Sigmoid colon (tissue), 7 donors: ENCODE data around the gene TCF7. TPM values are rescaled to one million over a fixed set of nuclear protein-coding genes. Genes with fewer than 3 reads are reported as not detected.

Experiments
- DNase-seq: peaks from one replicate; pipeline ENCODE4 v3.0.0-alpha.2; 2019
- H3K27ac ChIP-seq, 4 donors: fragments of 200-600 bp; sonication (generic); one replicate each; pipeline ENCODE4 v1.5.1; 2016 to 2019; ENCODE audit warnings: mild to moderate bottlenecking in 1 of 4
- H3K27me3 ChIP-seq, 3 donors: fragments of 200-600 bp; sonication (generic); one replicate each; pipeline ENCODE4 v1.5.1; 2019; ENCODE audit warnings: mild to moderate bottlenecking in 1 of 3
- H3K36me3 ChIP-seq, 4 donors: fragments of 200-600 bp; sonication (generic); one replicate each; pipeline ENCODE4 v1.5.1; 2016 to 2019
- H3K4me1 ChIP-seq, 4 donors: fragments of 200-600 bp; sonication (generic); one replicate each; pipeline ENCODE4 v1.5.1; 2017 to 2019
- H3K4me3 ChIP-seq, 4 donors: fragments of 200-600 bp; sonication (generic); one replicate each; pipeline ENCODE4 v1.5.1; 2017 to 2019; ENCODE audit warnings: mild to moderate bottlenecking in 2 of 4, moderate library complexity in 1 of 4
- H3K9me3 ChIP-seq, 4 donors: fragments of 200-600 bp in 3 of 4; sonication (generic) in 3 of 4; one replicate each; pipeline versions ENCODE4 v1.5.1 to v1.6.1; 2013 to 2019
- CTCF ChIP-seq, 4 experiments: fragments of 450-650 bp in 3 of 4; fragments of 200-600 bp in 1 of 4; IDR thresholded peaks; one replicate each; pipeline ENCODE4 v1.5.1; 2016 to 2019; ENCODE audit warnings: antibody characterized with exemption in 4 of 4, mild to moderate bottlenecking in 3 of 4, moderate library complexity in 2 of 4
- EP300 ChIP-seq, 4 donors: sonication (generic); formaldehyde crosslinking; IDR thresholded peaks; one replicate each; pipeline ENCODE4 v1.6.1; 2017; ENCODE audit warnings: antibody characterized with exemption in 4 of 4
- POLR2A ChIP-seq, 2 donors: fragments of 450-650 bp; IDR thresholded peaks; one replicate each; pipeline ENCODE4 v1.6.1; 2016; ENCODE audit warnings: antibody characterized with exemption in 2 of 2, mild to moderate bottlenecking in 2 of 2, moderate library complexity in 2 of 2
- POLR2AphosphoS5 ChIP-seq, 4 donors: sonication (generic); formaldehyde crosslinking; IDR thresholded peaks; one replicate each; pipeline ENCODE4 v1.6.1; 2017; ENCODE audit warnings: antibody characterized with exemption in 4 of 4
- WGBS, 2 donors: extraction: QIAGEN DNeasy Blood & Tissue Kit; methylation state at CpG; one replicate each; pipeline ENCODE4 v1.1.7; 2013; 5-methylcytosine and 5-hydroxymethylcytosine counted together
- intact Hi-C: fragments of 100-400 bp; cut with DNase I; formaldehyde crosslinking; loops from one replicate; pipeline ENCODE4 v1.15.1; 2023
- polyA plus RNA-seq, 3 donors: library from polyadenylated mRNA; stranded (reverse); fragments of 200-250 nt; gene quantifications; one replicate each; pipeline ENCODE4 v1.2.3, GENCODE V29; 2013
- total RNA-seq, 4 donors: library from RNA; depleted of rRNA; stranded (reverse); fragments of >200 nt; gene quantifications; one replicate each; pipeline ENCODE4 v1.1.0, GENCODE V29; 2016
- donor health status: healthy with polysubstance abuse.
- donor health status: Bipolar disorder and iron deficiency.
- donor health status: healthy.

TCF7 gene
- total and polyA plus RNA-seq, 7 donors, result 0.36 to 38.4 (median 1.5) TPM

GRCh38 chr5:134136221-134136631, 21.7 kb downstream of the TCF7 start:
- peak; percentile 49 for DNase-seq
- intact Hi-C loops, result no loop called here
- no peak for TF ChIP-seq POLR2AphosphoS5 (IDR thresholded peaks at IDR 0.05)
- no peak for TF ChIP-seq CTCF (IDR thresholded peaks at IDR 0.05)
- TF ChIP-seq POLR2A (IDR thresholded peaks at IDR 0.05), result no peak
- no peak for TF ChIP-seq EP300 (IDR thresholded peaks at IDR 0.05)

GRCh38 chr5:134136771-134137170, 22.3 kb downstream of the TCF7 start:
- Histone ChIP-seq H3K27me3 (no peaks in the 10 kb centered on the region), H3K27ac (no peak overlapping the region), H3K9me3 (no peaks in the 10 kb centered on the region), H3K4me1 (peaks cover 0 to 10% (median 3%) of the 10 kb centered on the region in 4 donors), H3K36me3 (peaks cover 0 to 60% (median 12%) of the 10 kb centered on the region in 4 donors), H3K4me3 (no peak overlapping the region)
- intact Hi-C loops, result no loop called here
- TF ChIP-seq CTCF (IDR thresholded peaks at IDR 0.05) (no peak), POLR2A (IDR thresholded peaks at IDR 0.05) (no peak), EP300 (IDR thresholded peaks at IDR 0.05) (no peak), POLR2AphosphoS5 (IDR thresholded peaks at IDR 0.05) (no peak)
- 82 to 84% methylated on average over 7 of the region's 7 CpGs for WGBS, 2 donors
- peak; percentile 56 for DNase-seq

More at GRCh38 chr5:134136221-134136631, 21.7 kb downstream of the TCF7 start:
- no peak overlapping the region for H3K27ac ChIP-seq
- H3K4me3 ChIP-seq, result no peak overlapping the region
- WGBS, 2 donors, result 71 to 78% methylated on average over 2 of the region's 2 CpGs
- H3K27me3 ChIP-seq, result no peaks in the 10 kb centered on the region
- H3K4me1 ChIP-seq, result peaks cover 0 to 10% (median 3%) of the 10 kb centered on the region in 4 donors
- peaks cover 0 to 58% (median 10%) of the 10 kb centered on the region in 4 donors for H3K36me3 ChIP-seq
- no peaks in the 10 kb centered on the region for H3K9me3 ChIP-seq

- H3K27me3 ChIP-seq, result no peaks in the 10 kb centered on the region
- H3K27ac ChIP-seq, result no peak overlapping the region
- H3K9me3 ChIP-seq, result no peaks in the 10 kb centered on the region
- TF ChIP-seq POLR2AphosphoS5 (IDR thresholded peaks at IDR 0.05), result no peak
- TF ChIP-seq CTCF (IDR thresholded peaks at IDR 0.05), result no peak
- TF ChIP-seq EP300 (IDR thresholded peaks at IDR 0.05), result no peak
- no peak for TF ChIP-seq POLR2A (IDR thresholded peaks at IDR 0.05)
- intact Hi-C loops, result no loop called here
- peak; percentile 57 for DNase-seq
- no peak overlapping the region for H3K4me3 ChIP-seq
- H3K4me1 ChIP-seq, result peaks cover 0 to 10% (median 3%) of the 10 kb centered on the region in 4 donors
- 85 to 94% methylated on average over 3 of the region's 3 CpGs for WGBS, 2 donors
- peaks cover 0 to 66% (median 20%) of the 10 kb centered on the region in 4 donors for H3K36me3 ChIP-seq
Measured at GRCh38 chr5:134138416-134139376, 24.2 kb downstream of the TCF7 start.

GRCh38 chr5:134139377-134139851, 24.9 kb downstream of the TCF7 start:
- Histone ChIP-seq H3K27ac (no peak overlapping the region), H3K36me3 (peaks cover 0 to 65% (median 20%) of the 10 kb centered on the region in 4 donors), H3K4me3 (no peak overlapping the region), H3K27me3 (no peaks in the 10 kb centered on the region), H3K9me3 (no peaks in the 10 kb centered on the region), H3K4me1 (peaks cover 0 to 10% (median 3%) of the 10 kb centered on the region in 4 donors)
- TF ChIP-seq CTCF (IDR thresholded peaks at IDR 0.05) (no peak), POLR2AphosphoS5 (IDR thresholded peaks at IDR 0.05) (no peak)
- peak; percentile 61 for DNase-seq
- 92 to 94% methylated on average over 4 of the region's 4 CpGs for WGBS, 2 donors
- intact Hi-C loops, result no loop called here
